ENCODE results near the gene LGALS1. TPM values are rescaled to one million over a fixed set of nuclear protein-coding genes. Genes with fewer than 3 reads are reported as not detected.
"Not testable (repeated sequence)": the region's sequence is repeated elsewhere in the genome, so short reads cannot be mapped to it uniquely, and the experiment has no call there.

Gene LGALS1
- polyA plus RNA-seq, 3 donors from 2014 or later = 416 to 572 (median 473) TPM

GRCh38 chr22:37643225-37643847 lies 32.1 kb upstream of the LGALS1 start:
- H3K36me3 Mint-ChIP-seq = peaks cover 3 to 16% (median 8%) of the 10 kb centered on the region in 3 donors
- peak overlapping the region; percentile 17 to 61 (median 49) for H3K4me3 Mint-ChIP-seq
- peaks cover 33 to 44% of the 10 kb centered on the region in 2 donors for H3K4me1 Mint-ChIP-seq

GRCh38 chr22:37647317-37647716 lies 28.1 kb upstream of the LGALS1 start:
- DNase-seq = no peak
- Mint-ChIP-seq H3K9me3 (no peaks in the 10 kb centered on the region), H3K36me3 (peaks cover 3 to 30% (median 12%) of the 10 kb centered on the region in 3 donors), H3K27me3 (ENCODE audit: low read depth in 3 of 3) (peaks cover 0 to 5% (median 0%) of the 10 kb centered on the region in 3 donors), H3K27ac (no peak overlapping the region), H3K4me3 (no peak overlapping the region), H3K4me1 (peaks cover 16 to 20% of the 10 kb centered on the region in 2 donors)

More at GRCh38 chr22:37643225-37643847, 32.1 kb upstream of the LGALS1 start:
- Mint-ChIP-seq H3K27ac (peak overlapping the region; percentile 23 to 85 (median 69)), H3K9me3 (no peaks in the 10 kb centered on the region), H3K27me3 (ENCODE audit: low read depth in 3 of 3) (peaks cover 0 to 9% (median 0%) of the 10 kb centered on the region in 3 donors)
- DNase-seq = peak; percentile 75 to 80 (median 76)

DNA sequence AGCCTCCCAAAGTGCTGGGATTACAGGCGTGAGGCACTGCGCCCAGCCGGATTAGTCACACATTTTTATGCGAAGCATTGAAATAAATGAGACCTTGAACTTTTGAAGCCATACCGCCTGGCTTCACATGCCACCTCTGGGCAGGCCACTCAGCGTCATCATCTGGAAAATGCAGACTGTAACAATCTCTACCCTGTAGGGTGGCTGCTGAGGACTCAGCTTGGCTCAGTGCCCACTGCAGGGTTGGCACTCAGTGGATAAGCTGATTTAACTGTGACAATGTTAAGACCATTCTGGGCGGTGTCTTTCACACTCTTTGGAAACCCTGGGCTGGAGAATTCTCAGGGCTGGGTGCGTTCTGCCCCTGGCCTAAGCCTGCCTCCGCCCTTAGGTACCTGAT lies 27.5 kb upstream of the LGALS1 start:
- no peak overlapping the region for H3K27ac Mint-ChIP-seq
- H3K27me3 Mint-ChIP-seq (ENCODE audit: low read depth in 3 of 3) = peaks cover 0 to 5% (median 0%) of the 10 kb centered on the region in 3 donors
- H3K36me3 Mint-ChIP-seq = peaks cover 3 to 30% (median 12%) of the 10 kb centered on the region in 3 donors
- peaks cover 10 to 16% of the 10 kb centered on the region in 2 donors for H3K4me1 Mint-ChIP-seq
- no peak overlapping the region for H3K4me3 Mint-ChIP-seq
- no peaks in the 10 kb centered on the region for H3K9me3 Mint-ChIP-seq
- DNase-seq = no peak

- peaks cover 0 to under 1% (median under 1%) of the 10 kb centered on the region in 3 donors for H3K27me3 Mint-ChIP-seq (ENCODE audit: low read depth in 3 of 3)
- H3K4me3 Mint-ChIP-seq = no peak overlapping the region
- no peak for DNase-seq
- peaks cover 0 to 6% of the 10 kb centered on the region in 2 donors for H3K4me1 Mint-ChIP-seq
- H3K36me3 Mint-ChIP-seq = peaks cover 0 to 23% (median 7%) of the 10 kb centered on the region in 3 donors
- no peaks in the 10 kb centered on the region for H3K9me3 Mint-ChIP-seq
- no peak overlapping the region for H3K27ac Mint-ChIP-seq
Observed at GRCh38 chr22:37650463-37651136, 24.8 kb upstream of the LGALS1 start.

- H3K9me3 Mint-ChIP-seq = no peaks in the 10 kb centered on the region
- no peak overlapping the region for H3K4me3 Mint-ChIP-seq
- H3K27me3 Mint-ChIP-seq (ENCODE audit: low read depth in 3 of 3) = peaks cover 3 to 6% (median 6%) of the 10 kb centered on the region in 3 donors
- H3K27ac Mint-ChIP-seq = peak overlapping the region in 2 of 6 donors; percentile 65 to 78
- DNase-seq = no peak
- peaks cover 0 to 10% (median 3%) of the 10 kb centered on the region in 3 donors for H3K36me3 Mint-ChIP-seq
- H3K4me1 Mint-ChIP-seq = peaks cover 16 to 21% of the 10 kb centered on the region in 2 donors
Observed at GRCh38 chr22:37654563-37655251, 20.7 kb upstream of the LGALS1 start.

GRCh38 chr22:37655252-37655563 lies 20.2 kb upstream of the LGALS1 start:
- H3K4me3 Mint-ChIP-seq = no peak overlapping the region
- DNase-seq = no peak
- H3K36me3 Mint-ChIP-seq = peaks cover 0 to 7% (median 3%) of the 10 kb centered on the region in 3 donors
- H3K27ac Mint-ChIP-seq = no peak overlapping the region
- H3K27me3 Mint-ChIP-seq (ENCODE audit: low read depth in 3 of 3) = peaks cover 3 to 6% (median 6%) of the 10 kb centered on the region in 3 donors
- no peaks in the 10 kb centered on the region for H3K9me3 Mint-ChIP-seq
- H3K4me1 Mint-ChIP-seq = peaks cover 21 to 26% of the 10 kb centered on the region in 2 donors

- peaks cover 35 to 39% of the 10 kb centered on the region in 2 donors for H3K4me1 Mint-ChIP-seq
- not testable (repeated sequence) for DNase-seq; H3K27me3 Mint-ChIP-seq (ENCODE audit: low read depth in 3 of 3); H3K36me3 Mint-ChIP-seq; H3K4me3 Mint-ChIP-seq; H3K9me3 Mint-ChIP-seq
- H3K27ac Mint-ChIP-seq = peak overlapping the region in 4 of 6 donors; percentile 67 to 81 (median 72)
Observed at GRCh38 chr22:37656583-37656982, 18.9 kb upstream of the LGALS1 start.

- peak overlapping the region; percentile 84 to 91 (median 89) for H3K4me3 Mint-ChIP-seq
- H3K36me3 Mint-ChIP-seq = peaks cover 0 to 3% (median 3%) of the 10 kb centered on the region in 3 donors
- peaks cover 41 to 44% of the 10 kb centered on the region in 2 donors for H3K4me1 Mint-ChIP-seq
- H3K9me3 Mint-ChIP-seq = no peaks in the 10 kb centered on the region
- H3K27me3 Mint-ChIP-seq (ENCODE audit: low read depth in 3 of 3) = peaks cover 3 to 6% (median 6%) of the 10 kb centered on the region in 3 donors
- no peak for DNase-seq
- peak overlapping the region; percentile 86 to 97 (median 94) for H3K27ac Mint-ChIP-seq
Observed at GRCh38 chr22:37657590-37658132, 17.8 kb upstream of the LGALS1 start.

DNA sequence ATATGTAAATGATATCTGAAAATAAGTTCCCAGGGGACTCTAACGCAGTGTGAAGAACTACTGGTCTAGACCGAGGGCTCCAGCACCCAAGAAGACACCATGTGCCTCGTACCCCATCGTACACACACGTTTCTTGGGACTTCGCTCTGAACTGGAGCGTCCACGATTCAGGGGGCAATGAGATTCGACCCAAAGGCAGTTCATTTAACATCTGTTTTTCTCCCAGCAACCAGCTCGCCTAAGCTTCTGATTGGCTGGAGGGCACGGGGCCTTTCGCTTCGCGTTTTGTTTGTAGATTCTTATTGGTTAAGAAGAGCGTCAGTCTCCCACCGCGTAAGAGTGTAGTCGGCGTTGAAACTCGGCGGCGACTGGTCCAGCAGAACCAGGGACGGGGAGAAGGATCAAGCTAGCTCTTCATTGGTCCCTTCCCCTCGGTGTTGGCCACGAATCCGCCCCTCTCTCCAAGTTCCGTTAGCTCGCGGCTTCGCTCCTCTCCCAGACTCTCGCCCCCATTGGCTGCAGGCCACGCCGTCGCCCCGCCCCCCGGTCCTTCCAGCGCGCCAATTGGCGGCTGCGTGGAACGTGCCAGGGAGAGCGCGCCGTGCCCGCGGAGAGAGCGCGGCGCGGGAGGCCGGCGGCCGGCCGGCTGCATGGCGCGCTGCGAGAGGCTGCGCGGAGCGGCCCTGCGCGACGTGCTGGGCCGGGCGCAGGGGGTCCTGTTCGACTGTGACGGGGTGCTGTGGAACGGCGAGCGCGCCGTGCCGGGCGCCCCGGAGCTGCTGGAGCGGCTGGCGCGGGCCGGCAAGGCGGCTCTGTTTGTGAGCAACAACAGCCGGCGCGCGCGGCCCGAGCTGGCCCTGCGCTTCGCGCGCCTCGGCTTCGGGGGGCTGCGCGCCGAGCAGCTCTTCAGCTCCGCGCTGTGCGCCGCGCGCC lies 17.0 kb upstream of the LGALS1 start, which contains the start of gene PDXP:
PDXP (plus strand) TSS at position 591 of the 933 bp plus-strand sequence; CDS start at position 651, 60 bp downstream.
- Mint-ChIP-seq H3K36me3 (peaks cover 0 to 3% (median 3%) of the 10 kb centered on the region in 3 donors), H3K4me1 (peaks cover 41 to 42% of the 10 kb centered on the region in 2 donors), H3K27me3 (ENCODE audit: low read depth in 3 of 3) (peaks cover 3 to 7% (median 6%) of the 10 kb centered on the region in 3 donors), H3K27ac (peak within 1 kb of the TSS; percentile 86 to 97 (median 94)), H3K9me3 (no peaks in the 10 kb centered on the region), H3K4me3 (peak within 1 kb of the TSS; percentile 84 to 91 (median 89))
- peak; percentile 99 for DNase-seq

- H3K4me3 Mint-ChIP-seq = peak overlapping the region; percentile 73 to 85 (median 79)
Observed at GRCh38 chr22:37659066-37659896, 16.2 kb upstream of the LGALS1 start.

DNA sequence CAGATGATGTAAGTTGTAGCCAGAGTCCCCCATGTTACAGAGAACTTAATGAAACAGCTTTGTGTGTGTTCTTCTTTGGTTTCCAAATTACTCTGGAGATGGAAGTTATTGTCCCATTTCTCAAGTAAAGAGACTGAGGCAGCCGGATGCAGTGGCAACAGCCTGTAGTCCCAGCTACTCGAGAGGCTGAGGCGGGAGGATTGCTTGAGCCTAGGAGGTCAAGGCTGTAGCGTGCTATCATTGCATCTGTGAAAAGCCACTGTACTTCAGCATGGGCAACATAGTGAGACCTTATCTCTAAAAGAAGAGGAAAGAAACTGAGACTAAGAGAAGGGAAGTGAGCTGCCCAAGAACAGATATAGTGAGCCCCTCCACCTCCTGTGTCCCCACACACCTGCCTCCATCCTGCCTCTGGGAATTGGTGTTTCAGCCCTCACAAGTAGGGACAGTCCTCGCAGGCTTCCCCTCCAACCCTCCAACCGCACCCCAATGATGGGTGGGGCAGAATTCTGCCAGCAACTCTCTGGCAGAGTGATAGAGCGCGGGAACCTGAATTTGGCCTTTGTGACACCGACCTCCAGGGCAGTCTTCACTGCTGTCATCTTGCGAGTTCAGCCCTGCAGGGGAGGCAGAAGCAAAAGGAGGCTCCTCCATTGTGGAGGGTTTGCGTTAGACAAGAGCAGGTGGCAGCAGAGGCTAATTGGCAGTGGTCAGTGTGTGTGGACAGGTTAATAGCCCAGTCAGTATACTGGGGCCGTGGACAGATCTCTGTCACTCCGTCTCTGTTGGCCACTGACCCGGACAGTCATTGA lies 15.3 kb upstream of the LGALS1 start:
- Mint-ChIP-seq H3K4me1 (peaks cover 41 to 43% of the 10 kb centered on the region in 2 donors), H3K9me3 (no peaks in the 10 kb centered on the region), H3K27me3 (ENCODE audit: low read depth in 3 of 3) (peaks cover 3 to 8% (median 6%) of the 10 kb centered on the region in 3 donors), H3K27ac (peak overlapping the region in 4 of 6 donors; percentile 53 to 78 (median 67)), H3K36me3 (no peaks in the 10 kb centered on the region), H3K4me3 (peak overlapping the region; percentile 73 to 85 (median 79))
- DNase-seq = no peak

More at GRCh38 chr22:37659066-37659896, 16.2 kb upstream of the LGALS1 start:
- Mint-ChIP-seq H3K4me1 (peaks cover 41 to 42% of the 10 kb centered on the region in 2 donors), H3K36me3 (no peaks in the 10 kb centered on the region), H3K27me3 (ENCODE audit: low read depth in 3 of 3) (peaks cover 3 to 8% (median 6%) of the 10 kb centered on the region in 3 donors), H3K9me3 (no peaks in the 10 kb centered on the region), H3K27ac (peak overlapping the region in 4 of 6 donors; percentile 27 to 69 (median 46))
- DNase-seq = no peak

Measured in immature natural killer cell (primary cell).